GM23338 (cell line): ENCODE measurements around the gene SDHA. TPM values are rescaled to one million over a fixed set of nuclear protein-coding genes. Genes with fewer than 3 reads are reported as not detected.

Experiments used
- ATAC-seq: fragments of 200-7000 bp; cut with Tn5 transposase; 3 replicates; pipeline ENCODE4 v1.9.1; 2020
- DNase-seq: peaks from one replicate; pipeline ENCODE4 v3.0.0-alpha.2; 2015; ENCODE audit warnings: low spot score
- H2AFZ ChIP-seq: fragments of 200-600 bp; sonication (generic); 2 replicates; pipeline ENCODE4 v1.8.0; 2016; ENCODE audit warnings: antibody characterized with exemption, mild to moderate bottlenecking, moderate library complexity
- H3F3A ChIP-seq: fragments of 200-600 bp; sonication (generic); replicated peaks from 2 replicates; pipeline ENCODE4 v1.8.0; 2017; ENCODE audit warnings: antibody characterized with exemption, mixed run types, low read depth
- H3K27ac ChIP-seq: fragments of 200-600 bp; sonication (generic); 2 replicates; pipeline ENCODE4 v1.6.1; 2016; ENCODE audit warnings: low read depth
- H3K27me3 ChIP-seq: fragments of 200-600 bp; sonication (generic); 2 replicates; pipeline ENCODE4 v1.8.0; 2016; ENCODE audit warnings: mild to moderate bottlenecking, mixed run types, moderate library complexity; ENCODE audit not compliant: insufficient read depth
- H3K36me3 ChIP-seq: fragments of 200-600 bp; sonication (generic); 2 replicates; pipeline ENCODE4 v1.8.0; 2016; ENCODE audit warnings: mild to moderate bottlenecking; ENCODE audit not compliant: insufficient read depth
- H3K4me1 ChIP-seq: fragments of 200-600 bp; sonication (generic); 2 replicates; pipeline ENCODE4 v1.8.0; 2016; ENCODE audit warnings: mild to moderate bottlenecking, moderate library complexity; ENCODE audit not compliant: insufficient read depth
- H3K4me2 ChIP-seq: fragments of 200-600 bp; sonication (generic); 2 replicates; pipeline ENCODE4 v1.7.1; 2017; ENCODE audit warnings: mixed run types
- H3K4me3 ChIP-seq: fragments of 200-600 bp; sonication (generic); 2 replicates; pipeline ENCODE4 v1.6.1; 2016; ENCODE audit warnings: mixed run types
- H3K79me2 ChIP-seq: fragments of 200-600 bp; sonication (generic); replicated peaks from 2 replicates; pipeline ENCODE4 v1.8.0; 2017; ENCODE audit warnings: mild to moderate bottlenecking; ENCODE audit not compliant: insufficient read depth
- H3K9me2 ChIP-seq: fragments of 200-600 bp; sonication (generic); 2 replicates; pipeline ENCODE4 v1.8.0; 2017; ENCODE audit not compliant: insufficient read depth
- H4K20me1 ChIP-seq: fragments of 200-600 bp; sonication (generic); replicated peaks from 2 replicates; pipeline ENCODE4 v1.8.0; 2017; ENCODE audit warnings: mild to moderate bottlenecking; ENCODE audit not compliant: insufficient read depth
- H3K27ac Mint-ChIP-seq: 2 replicates; pipeline ENCODE4 v1.8.0; 2020; ENCODE audit warnings: inconsistent platforms, mild to moderate bottlenecking, moderate library complexity, mixed read lengths
- H3K27me3 Mint-ChIP-seq: 3 replicates; pipeline ENCODE4 v1.8.0; 2022; ENCODE audit warnings: low read depth, mild to moderate bottlenecking, moderate library complexity, mixed read lengths, inconsistent platforms; ENCODE audit not compliant: insufficient read depth, poor library complexity
- H3K36me3 Mint-ChIP-seq: 3 replicates; pipeline ENCODE4 v1.8.0; 2021; ENCODE audit warnings: low read depth, mild to moderate bottlenecking, inconsistent platforms, moderate library complexity, mixed read lengths
- H3K4me1 Mint-ChIP-seq: 3 replicates; pipeline ENCODE4 v1.8.0; 2020; ENCODE audit warnings: mild to moderate bottlenecking, inconsistent platforms, mixed read lengths
- H3K4me3 Mint-ChIP-seq: 3 replicates; pipeline ENCODE4 v1.8.0; 2021; ENCODE audit warnings: moderate library complexity, mild to moderate bottlenecking, inconsistent platforms, mixed read lengths
- H3K9me3 Mint-ChIP-seq: 3 replicates; pipeline ENCODE4 v1.8.0; 2020; ENCODE audit warnings: moderate library complexity, mild to moderate bottlenecking, inconsistent platforms, mixed read lengths
- CREB1 ChIP-seq: fragments of 250-450 bp; sonication (Bioruptor Pico); IDR thresholded peaks from 2 replicates; pipeline ENCODE4 v1.5.0; 2020; ENCODE audit warnings: low read depth, mild to moderate bottlenecking, moderate library complexity
- CTCF ChIP-seq, 2 experiments: fragments of 200-600 bp in 1 of 2; sonication (generic) in 1 of 2; conservative IDR thresholded peaks; 2 replicates each; pipeline versions ENCODE4 v1.5.1 to v1.6.1; 2016 to 2017; ENCODE audit warnings: antibody characterized with exemption in 2 of 2, low read depth in 2 of 2, mild to moderate bottlenecking in 2 of 2, moderate library complexity in 1 of 2
- ETS1 ChIP-seq: IDR thresholded peaks from 2 replicates; pipeline ENCODE4 v1.6.1; 2016; ENCODE audit warnings: antibody characterized with exemption
- EZH2 ChIP-seq: fragments of 200-600 bp; sonication (generic); IDR thresholded peaks from one replicate; pipeline ENCODE4 v1.8.0; 2017; ENCODE audit warnings: antibody characterized with exemption, mild to moderate bottlenecking, low read depth; ENCODE audit not compliant: unreplicated experiment
- JUNB ChIP-seq: IDR thresholded peaks from one replicate; pipeline ENCODE4 v1.6.1; 2016; ENCODE audit warnings: antibody characterized with exemption; ENCODE audit not compliant: unreplicated experiment
- NANOG ChIP-seq: IDR thresholded peaks from 2 replicates; pipeline ENCODE4 v1.6.1; 2016; ENCODE audit warnings: antibody characterized with exemption, borderline replicate concordance
- POLR2AphosphoS5 ChIP-seq: IDR thresholded peaks from 2 replicates; pipeline ENCODE4 v1.6.1; 2016; ENCODE audit warnings: antibody characterized with exemption, low read depth
- STAT1 ChIP-seq: IDR thresholded peaks from one replicate; pipeline ENCODE4 v1.6.1; 2016; ENCODE audit warnings: antibody characterized with exemption; ENCODE audit not compliant: unreplicated experiment
- ZNF114 ChIP-seq: fragments of 250-450 bp; sonication (Bioruptor Pico); IDR thresholded peaks from 2 replicates; pipeline ENCODE4 v1.5.0; 2020; ENCODE audit warnings: mild to moderate bottlenecking, moderate library complexity
- ZNF331 ChIP-seq: fragments of 250-450 bp; sonication (Bioruptor Pico); IDR thresholded peaks from 2 replicates; pipeline ENCODE4 v1.5.0; 2020; ENCODE audit warnings: low read depth, mild to moderate bottlenecking, moderate library complexity
- polyA plus RNA-seq: library from polyadenylated mRNA; unstranded; fragments of >200 nt; fragmentation: Nextera tagmentation; extraction: Ambion mirVana; gene quantifications from 2 replicates; pipeline ENCODE4 v1.2.1, GENCODE V29; 2016
- total RNA-seq: library from RNA; depleted of rRNA; stranded (reverse); fragments of >200 nt; shearing (Covaris generic); gene quantifications from 2 replicates; pipeline ENCODE4 v1.2.3, GENCODE V29; 2014

SDHA gene
- total and polyA plus RNA-seq, 2 experiments from 2014 or later = 62.2 to 70.6 TPM

- TF ChIP-seq CTCF (conservative IDR thresholded peaks at IDR 0.05; ENCODE audit: low read depth in 2 of 2) = no peak
- TF ChIP-seq STAT1 = no peak
- no peak for TF ChIP-seq ETS1
- no peak for TF ChIP-seq POLR2AphosphoS5
- no peak for TF ChIP-seq ZNF114 (CRISPR knock-in tag)
- no peak for TF ChIP-seq EZH2
- no peak for TF ChIP-seq NANOG
- no peak for TF ChIP-seq ZNF331 (CRISPR knock-in tag)
- no peak for TF ChIP-seq CREB1 (CRISPR knock-in tag)
Observed at GRCh38 chr5:174876-175465, 43.1 kb upstream of the SDHA start (continued).

- Histone ChIP-seq H3K27ac (no peak overlapping the region), H4K20me1 (no peaks in the 10 kb centered on the region), H2AFZ (no peak overlapping the region), H3K9me2 (no peaks in the 10 kb centered on the region), H3K4me2 (no peak overlapping the region), H3K36me3 (no peaks in the 10 kb centered on the region), H3F3A (no peaks in the 10 kb centered on the region), H3K27me3 (no peaks in the 10 kb centered on the region), H3K79me2 (no peaks in the 10 kb centered on the region), H3K4me3 (no peak overlapping the region), H3K4me1 (no peaks in the 10 kb centered on the region)
- H3K36me3 Mint-ChIP-seq = peaks cover 35% of the 10 kb centered on the region
- DNase-seq = no peak
- peaks cover 7% of the 10 kb centered on the region for H3K27me3 Mint-ChIP-seq
- no peaks in the 10 kb centered on the region; the same call in 2 of the 3 replicates for H3K9me3 Mint-ChIP-seq
- no peak for ATAC-seq
- H3K4me3 Mint-ChIP-seq = no peak overlapping the region
- peaks cover 12% of the 10 kb centered on the region for H3K4me1 Mint-ChIP-seq
- H3K27ac Mint-ChIP-seq = no peak overlapping the region
- TF ChIP-seq ZNF331 (CRISPR knock-in tag) = no peak
- TF ChIP-seq ETS1 = no peak
- TF ChIP-seq JUNB = no peak
- TF ChIP-seq EZH2 = no peak
- TF ChIP-seq CTCF (conservative IDR thresholded peaks at IDR 0.05; ENCODE audit: low read depth in 2 of 2) = no peak
- no peak for TF ChIP-seq STAT1
Observed at GRCh38 chr5:176296-176823, 41.8 kb upstream of the SDHA start.
